Hepatocyte (in vitro differentiated cells): Measurements from ENCODE around the gene CCT6B.

Experiments used
- EZH2 ChIP-seq: fragments of 200-600 bp; sonication (generic); IDR thresholded peaks from 2 replicates; pipeline ENCODE4 v1.6.1; 2016; ENCODE audit warnings: antibody characterized with exemption, mild to moderate bottlenecking, borderline replicate concordance
- EZH2phosphoT487 ChIP-seq: fragments of 200-600 bp; sonication (generic); IDR thresholded peaks from one replicate; pipeline ENCODE4 v1.6.1; 2018; ENCODE audit warnings: antibody characterized with exemption, mild to moderate bottlenecking, low read depth, moderate library complexity; ENCODE audit not compliant: unreplicated experiment, severe bottlenecking
- TF ChIP-seq, protein P1 (sequence below): fragments of 200-600 bp; sonication (generic); IDR thresholded peaks from 2 replicates; pipeline ENCODE4 v1.5.1; 2016; ENCODE audit warnings: antibody characterized with exemption, mild to moderate bottlenecking; ENCODE audit not compliant: poor library complexity

DNA sequence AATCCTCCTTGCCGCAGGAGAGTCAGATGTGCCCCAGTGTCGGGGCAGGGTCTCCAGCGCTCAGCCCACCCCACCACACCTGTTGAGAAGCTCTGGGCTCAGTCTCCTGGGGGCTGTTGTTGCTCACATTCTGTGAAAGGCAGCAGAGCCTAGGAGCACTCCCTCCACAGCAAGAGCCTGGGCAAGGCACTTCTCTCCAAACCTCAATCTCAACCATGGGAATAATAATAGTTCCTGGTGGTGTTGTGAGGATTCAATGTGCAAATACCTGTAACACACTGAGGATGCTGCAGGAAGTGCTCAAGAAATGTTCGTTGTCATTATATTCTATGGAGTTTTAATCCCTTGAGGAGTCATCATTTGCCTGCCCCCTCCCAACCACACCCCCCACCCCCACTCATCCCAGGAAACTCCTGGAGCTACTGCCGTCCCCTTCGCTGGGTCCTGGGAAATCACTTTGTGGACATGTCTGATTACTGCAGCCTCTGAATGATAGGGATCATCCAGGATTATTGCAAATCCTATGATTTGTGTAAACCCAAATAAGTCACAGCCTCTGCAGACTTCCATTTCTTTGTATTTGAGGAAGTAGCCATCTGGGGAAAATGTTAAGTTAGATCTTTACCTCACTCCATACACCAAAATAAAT lies 61.5 kb downstream of the CCT6B start:
- TF ChIP-seq, protein P1, sequence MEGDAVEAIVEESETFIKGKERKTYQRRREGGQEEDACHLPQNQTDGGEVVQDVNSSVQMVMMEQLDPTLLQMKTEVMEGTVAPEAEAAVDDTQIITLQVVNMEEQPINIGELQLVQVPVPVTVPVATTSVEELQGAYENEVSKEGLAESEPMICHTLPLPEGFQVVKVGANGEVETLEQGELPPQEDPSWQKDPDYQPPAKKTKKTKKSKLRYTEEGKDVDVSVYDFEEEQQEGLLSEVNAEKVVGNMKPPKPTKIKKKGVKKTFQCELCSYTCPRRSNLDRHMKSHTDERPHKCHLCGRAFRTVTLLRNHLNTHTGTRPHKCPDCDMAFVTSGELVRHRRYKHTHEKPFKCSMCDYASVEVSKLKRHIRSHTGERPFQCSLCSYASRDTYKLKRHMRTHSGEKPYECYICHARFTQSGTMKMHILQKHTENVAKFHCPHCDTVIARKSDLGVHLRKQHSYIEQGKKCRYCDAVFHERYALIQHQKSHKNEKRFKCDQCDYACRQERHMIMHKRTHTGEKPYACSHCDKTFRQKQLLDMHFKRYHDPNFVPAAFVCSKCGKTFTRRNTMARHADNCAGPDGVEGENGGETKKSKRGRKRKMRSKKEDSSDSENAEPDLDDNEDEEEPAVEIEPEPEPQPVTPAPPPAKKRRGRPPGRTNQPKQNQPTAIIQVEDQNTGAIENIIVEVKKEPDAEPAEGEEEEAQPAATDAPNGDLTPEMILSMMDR, result no peak
- TF ChIP-seq EZH2phosphoT487 (no peak), EZH2 (no peak)
